OCI-LY3 (cell line): Measurements from ENCODE around the gene ANKDD1B.

Source experiments
- CTCF ChIP-seq: fragments of 200-600, 300-600 bp; sonication (generic); IDR thresholded peaks from 2 replicates; pipeline ENCODE4 v1.5.1; 2014; ENCODE audit warnings: antibody characterized with exemption, low read length, low read depth
- EZH2phosphoT487 ChIP-seq: fragments of 200-600 bp; shearing (Covaris generic); IDR thresholded peaks from 2 replicates; pipeline ENCODE4 v1.6.1; 2018; ENCODE audit warnings: antibody characterized with exemption, mixed run types, low read depth

GRCh38 chr5:75660678-75661465 is 49.6 kb downstream of the ANKDD1B start:
- no peak for TF ChIP-seq CTCF
- no peak for TF ChIP-seq EZH2phosphoT487
